Activated CD4-positive, alpha-beta T cell treated with anti-CD3 and anti-CD28 coated beads for 24 hours (primary cell): ENCODE results near the gene PRKG1.
A peak's percentile ranks its signal among the peaks of the same experiment; 100 is the strongest.

Experiments
- DNase-seq, 2 donors: peaks; one replicate each; pipeline ENCODE4 v3.0.0-alpha.2; 2020; ENCODE audit warnings: low read depth in 2 of 2

PRKG1 gene

DNA sequence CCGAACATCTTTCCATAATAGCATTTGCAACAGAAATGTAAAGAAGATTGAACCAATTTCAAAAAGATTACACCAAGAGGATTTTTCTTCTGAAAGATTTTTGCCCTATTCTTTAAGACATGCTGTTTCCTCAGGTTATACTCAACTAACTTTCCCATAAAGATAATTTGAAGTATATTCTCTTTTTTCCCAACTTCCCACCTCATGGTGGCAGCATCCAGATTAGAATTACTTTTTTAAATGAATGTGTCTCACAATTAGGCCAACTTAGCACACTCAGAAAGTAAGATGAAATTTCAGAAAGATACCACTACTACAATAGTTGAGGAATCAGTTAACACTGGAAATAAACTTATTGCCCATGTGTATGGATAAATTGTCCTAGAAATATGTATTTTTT lies 803.3 kb downstream of the PRKG1 start:
- no peak for DNase-seq

GRCh38 chr10:51878695-51879094 lies 804.4 kb downstream of the PRKG1 start:
- no peak for DNase-seq

DNA sequence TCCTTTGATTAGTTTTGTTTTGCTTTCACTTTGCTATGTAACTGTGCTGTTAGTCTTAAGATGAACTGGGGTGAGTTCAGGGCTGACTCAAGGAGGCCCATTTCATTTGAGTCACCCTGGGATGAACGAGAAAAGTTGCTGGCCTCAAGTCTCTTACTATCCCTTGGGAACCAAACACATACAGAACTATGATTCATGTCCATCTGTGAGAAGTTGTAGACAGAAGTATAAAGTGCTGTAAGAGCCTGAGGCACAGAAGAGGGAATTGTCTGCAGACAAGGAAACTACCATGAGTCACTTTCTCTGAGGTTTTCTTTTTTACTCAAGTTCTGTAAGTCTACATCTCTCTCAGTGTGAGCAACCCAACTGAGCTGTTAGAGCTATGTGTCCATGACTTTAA lies 805.0 kb downstream of the PRKG1 start:
- peak in 1 of 2 donors; percentile 7 for DNase-seq

- DNase-seq: no peak
These were observed 806.9 kb downstream of the PRKG1 start for GRCh38 chr10:51881213-51881612.

GRCh38 chr10:51886438-51887068 lies 812.3 kb downstream of the PRKG1 start:
- DNase-seq: no peak

DNA sequence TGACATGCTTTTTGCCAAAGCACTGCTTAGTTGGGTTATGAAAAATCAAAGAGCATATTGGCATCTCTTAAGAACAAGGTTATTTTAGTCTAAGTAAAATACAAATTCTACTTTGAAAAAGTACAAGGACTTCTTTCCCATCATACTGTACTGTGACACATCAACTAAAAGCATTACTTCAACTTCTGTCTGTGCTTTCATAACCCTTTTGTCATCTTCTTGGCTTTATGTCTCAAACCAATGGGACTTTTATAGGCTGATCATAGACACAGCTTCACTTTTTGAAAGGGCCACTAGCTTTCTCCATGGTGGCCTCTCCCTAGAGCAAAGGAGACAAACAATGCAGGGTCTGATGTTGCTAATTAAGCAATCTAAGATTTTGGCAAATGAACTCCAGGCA lies 814.0 kb downstream of the PRKG1 start:
- no peak for DNase-seq

GRCh38 chr10:51892313-51892712 lies 818.0 kb downstream of the PRKG1 start:
- DNase-seq: no peak

DNA sequence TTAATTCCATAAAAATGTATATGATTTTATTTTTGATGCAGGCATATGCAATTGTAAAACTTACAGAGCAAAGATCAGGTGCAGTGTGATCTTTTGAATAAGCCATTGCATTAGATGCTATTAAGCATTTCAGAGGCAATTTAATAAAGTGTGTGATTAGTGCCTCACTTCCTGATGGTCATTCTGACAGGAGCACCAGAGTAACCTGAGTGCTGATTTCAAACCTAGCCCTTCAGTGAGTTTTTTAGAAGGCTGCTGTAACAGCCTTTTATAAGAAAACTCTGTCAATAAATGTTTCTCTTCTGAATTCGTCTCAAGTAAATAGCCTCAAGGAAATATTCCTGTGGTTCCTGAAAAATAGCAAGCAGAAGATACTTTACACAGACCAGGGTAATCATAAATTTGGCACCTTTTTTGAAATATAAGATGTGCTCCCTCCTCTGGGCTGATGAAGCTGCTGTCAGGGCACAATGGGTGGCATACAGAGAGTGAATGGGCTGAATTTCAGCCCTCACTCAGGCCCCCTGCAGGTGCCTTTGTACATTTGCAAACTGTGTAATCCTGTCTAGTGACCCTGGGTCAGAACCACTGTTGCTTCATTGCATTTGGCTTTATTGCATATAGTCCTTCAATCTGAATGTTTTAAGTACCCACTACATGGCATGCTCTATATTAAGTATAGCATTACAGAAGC lies 818.8 kb downstream of the PRKG1 start:
- no peak for DNase-seq

GRCh38 chr10:51894771-51895578 lies 820.7 kb downstream of the PRKG1 start:
- no peak for DNase-seq

GRCh38 chr10:51896849-51897248 lies 822.6 kb downstream of the PRKG1 start:
- DNase-seq: no peak

DNA sequence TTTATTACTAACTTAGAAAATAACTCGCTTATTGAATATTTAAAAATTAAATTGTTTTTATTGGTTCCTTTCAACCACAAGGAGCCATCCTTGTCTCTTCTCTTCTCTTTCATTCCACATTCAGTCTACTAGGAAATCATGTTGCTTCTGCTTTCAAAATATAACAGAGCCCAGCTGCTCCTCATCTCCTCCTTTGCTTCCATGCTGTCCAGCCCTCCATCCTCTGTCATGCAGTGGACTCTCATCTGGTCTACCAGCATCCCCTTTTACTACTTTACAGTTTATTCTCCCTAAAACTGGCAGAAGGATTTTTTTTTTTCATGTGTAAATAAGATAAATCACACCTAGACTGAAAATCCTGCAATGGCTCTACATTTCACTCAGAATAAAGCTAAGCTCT lies 823.3 kb downstream of the PRKG1 start:
- no peak for DNase-seq

DNA sequence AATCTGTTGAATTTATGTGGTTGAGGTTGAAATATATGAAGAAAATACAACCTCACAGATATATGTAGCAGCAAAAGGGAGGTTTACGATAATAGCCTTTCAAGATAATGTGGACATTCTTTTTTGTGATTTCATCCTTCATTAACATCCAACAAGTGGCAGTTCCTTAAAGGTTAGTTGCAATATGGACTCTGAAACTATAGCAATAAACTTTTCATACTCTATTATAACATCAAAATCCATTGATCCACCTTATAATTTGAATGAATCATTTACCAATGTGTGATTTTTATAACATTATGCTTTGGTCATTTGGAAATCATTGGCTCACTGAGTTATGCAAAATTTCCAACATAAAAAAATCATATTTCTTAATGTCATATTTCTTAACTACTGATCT lies 825.9 kb downstream of the PRKG1 start:
- no peak for DNase-seq

DNA sequence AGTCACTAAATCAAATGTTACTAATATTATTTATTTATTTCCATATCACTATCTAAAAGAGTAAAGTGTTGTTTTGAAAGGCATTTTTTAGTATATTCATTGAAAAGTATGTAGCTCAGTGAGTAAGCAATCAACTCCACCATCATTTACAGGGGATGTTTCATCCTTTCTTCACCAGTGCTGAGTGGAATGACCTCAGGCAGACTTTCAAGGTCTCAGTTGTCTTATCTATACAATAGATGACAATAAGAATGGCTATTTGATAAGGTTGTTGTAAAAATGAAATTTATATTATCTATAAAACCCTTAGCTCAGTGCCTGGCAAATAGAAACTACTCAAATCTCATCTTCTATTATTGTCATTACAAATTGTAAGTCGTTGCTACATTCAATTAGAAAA lies 829.4 kb downstream of the PRKG1 start:
- DNase-seq: no peak

- DNase-seq: no peak
These were observed 830.7 kb downstream of the PRKG1 start for GRCh38 chr10:51905032-51905431.

DNA sequence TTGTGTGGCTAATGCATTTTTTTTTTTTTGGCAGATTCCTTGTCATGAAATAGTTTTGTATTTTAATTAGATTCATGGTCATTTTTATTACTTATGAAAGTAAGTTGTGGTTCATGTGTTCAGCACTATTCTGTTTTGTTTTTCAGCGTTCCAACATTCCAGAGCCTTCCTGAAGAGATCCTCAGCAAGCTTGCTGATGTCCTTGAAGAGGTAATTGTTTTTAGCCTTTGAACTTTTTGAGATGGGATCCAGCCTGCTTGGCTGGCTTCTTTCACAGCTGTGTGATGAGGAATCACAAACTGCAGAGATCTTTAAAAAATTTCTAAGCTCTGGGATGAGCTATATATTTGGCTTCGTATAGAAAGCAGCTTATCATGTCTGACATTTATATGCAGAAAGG lies 833.1 kb downstream of the PRKG1 start:
- DNase-seq: no peak

- DNase-seq: no peak
These were observed 835.9 kb downstream of the PRKG1 start for GRCh38 chr10:51910189-51910588.

- no peak for DNase-seq
These were observed 836.3 kb downstream of the PRKG1 start for GRCh38 chr10:51910596-51910995.

DNA sequence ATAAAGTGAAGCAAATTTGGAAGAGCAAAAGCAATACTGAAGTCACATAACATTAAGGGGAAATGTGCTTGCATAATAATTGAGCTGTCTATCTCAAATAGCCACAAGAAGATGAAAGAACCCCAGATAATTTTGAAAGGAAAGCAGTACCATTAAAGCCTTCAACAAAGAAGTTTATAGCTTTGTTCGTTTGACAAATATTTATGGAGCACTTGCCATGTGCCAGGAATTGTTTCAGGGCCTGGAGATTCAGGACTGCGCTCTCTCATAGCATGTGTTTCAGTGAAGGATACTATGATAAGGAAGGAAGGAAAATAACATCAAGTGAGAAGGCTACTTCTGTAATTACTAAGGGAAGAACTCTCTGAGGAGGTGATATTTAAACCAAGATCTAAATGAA lies 837.4 kb downstream of the PRKG1 start:
- DNase-seq: no peak

- no peak for DNase-seq
These were observed 840.8 kb downstream of the PRKG1 start for GRCh38 chr10:51915031-51915542.

DNA sequence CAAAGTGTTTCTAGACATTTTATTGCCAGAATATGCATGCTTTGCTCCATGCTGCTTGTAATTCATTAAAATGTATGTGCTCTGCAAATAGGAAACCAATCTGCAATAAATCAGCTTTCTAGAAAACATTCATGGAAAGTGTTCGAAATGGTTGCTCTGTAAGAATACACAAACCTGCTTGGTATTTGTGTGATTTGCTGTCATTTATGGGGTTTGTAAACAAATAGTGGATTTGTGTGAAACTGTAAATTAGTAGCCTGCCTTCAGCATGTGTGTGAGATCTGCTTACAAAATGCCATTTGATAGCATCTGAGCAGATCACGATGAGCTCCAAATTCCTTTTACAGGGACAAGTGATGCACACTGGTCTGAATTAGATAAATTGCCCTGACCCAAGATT lies 844.2 kb downstream of the PRKG1 start:
- no peak for DNase-seq

DNA sequence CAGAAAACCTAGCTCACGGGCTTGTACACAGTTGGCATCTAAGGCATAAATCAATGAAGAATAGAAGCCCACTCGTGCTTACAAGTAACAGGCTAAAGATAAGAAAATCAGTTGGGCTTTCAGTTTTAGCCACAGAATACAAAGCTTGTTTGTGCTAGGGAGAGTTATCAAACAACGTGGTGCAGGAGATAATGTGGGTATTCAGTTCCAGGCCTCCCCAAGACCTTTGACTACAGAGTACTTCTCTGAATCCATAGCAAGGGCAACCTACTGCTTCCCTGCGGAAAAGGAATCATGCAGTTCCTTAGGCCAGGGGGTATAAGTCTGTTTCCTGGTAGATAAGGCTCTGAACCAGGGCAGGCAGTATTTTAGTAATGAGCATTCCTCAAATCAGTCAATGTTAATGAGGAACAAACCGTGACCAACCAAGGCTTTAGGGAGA lies 844.6 kb downstream of the PRKG1 start:
- no peak for DNase-seq

DNA sequence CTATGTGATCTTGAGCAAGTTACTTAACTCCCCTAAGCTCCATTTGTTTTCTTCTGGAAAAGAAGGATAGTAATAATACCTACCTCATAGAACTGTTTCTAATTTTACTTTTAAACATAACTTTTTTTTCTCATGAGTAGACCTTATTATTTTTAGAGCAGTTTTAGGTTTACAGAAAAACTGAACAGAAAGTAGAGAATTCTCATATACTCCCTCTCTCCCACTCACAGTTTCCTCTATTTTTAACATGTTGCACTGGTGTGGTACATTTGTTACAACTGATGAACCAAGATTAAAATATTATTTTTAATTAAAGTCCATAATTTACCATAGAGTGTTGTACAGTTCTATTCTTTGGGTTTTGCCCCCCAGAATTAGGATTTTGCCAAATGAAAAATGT lies 846.4 kb downstream of the PRKG1 start:
- DNase-seq: no peak

GRCh38 chr10:51924359-51924758 lies 850.1 kb downstream of the PRKG1 start:
- DNase-seq: no peak
